ENCODE results near the gene RASSF5.

Gene RASSF5

DNA sequence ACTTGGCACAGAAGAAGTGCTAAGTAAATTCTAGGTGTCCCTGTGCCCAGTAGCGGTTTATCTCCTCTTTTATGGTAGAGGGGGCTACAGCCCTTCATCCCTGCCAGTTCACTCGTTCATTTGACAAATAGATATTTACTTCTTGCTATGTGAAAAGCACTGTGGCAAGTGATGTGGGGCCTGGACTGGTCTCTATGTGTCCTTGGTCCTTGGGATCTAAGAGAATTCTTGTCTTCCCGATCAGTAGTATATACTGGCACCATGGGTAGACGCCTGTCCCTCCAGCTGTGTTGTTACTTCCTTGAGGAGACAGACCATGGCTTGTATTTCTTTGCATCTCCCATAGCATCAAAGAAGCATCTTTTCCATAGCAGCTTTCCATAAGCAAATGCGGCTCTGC is 75.2 kb downstream of the RASSF5 start:
- FAIRE-seq (no peak), DNase-seq (ENCODE audit: insufficient read length, low spot score) (no peak)

GRCh38 chr1:206582971-206583706 is 75.8 kb downstream of the RASSF5 start:
- DNase-seq (ENCODE audit: insufficient read length, low spot score): no peak
- no peak for FAIRE-seq

GRCh38 chr1:206583707-206584648 is 76.6 kb downstream of the RASSF5 start:
- no peak for FAIRE-seq
- peak; percentile 79 for DNase-seq (ENCODE audit: insufficient read length, low spot score)

- no peak for DNase-seq (ENCODE audit: insufficient read length, low spot score)
- FAIRE-seq: no peak
These were observed 77.4 kb downstream of the RASSF5 start for GRCh38 chr1:206584683-206585082.

DNA sequence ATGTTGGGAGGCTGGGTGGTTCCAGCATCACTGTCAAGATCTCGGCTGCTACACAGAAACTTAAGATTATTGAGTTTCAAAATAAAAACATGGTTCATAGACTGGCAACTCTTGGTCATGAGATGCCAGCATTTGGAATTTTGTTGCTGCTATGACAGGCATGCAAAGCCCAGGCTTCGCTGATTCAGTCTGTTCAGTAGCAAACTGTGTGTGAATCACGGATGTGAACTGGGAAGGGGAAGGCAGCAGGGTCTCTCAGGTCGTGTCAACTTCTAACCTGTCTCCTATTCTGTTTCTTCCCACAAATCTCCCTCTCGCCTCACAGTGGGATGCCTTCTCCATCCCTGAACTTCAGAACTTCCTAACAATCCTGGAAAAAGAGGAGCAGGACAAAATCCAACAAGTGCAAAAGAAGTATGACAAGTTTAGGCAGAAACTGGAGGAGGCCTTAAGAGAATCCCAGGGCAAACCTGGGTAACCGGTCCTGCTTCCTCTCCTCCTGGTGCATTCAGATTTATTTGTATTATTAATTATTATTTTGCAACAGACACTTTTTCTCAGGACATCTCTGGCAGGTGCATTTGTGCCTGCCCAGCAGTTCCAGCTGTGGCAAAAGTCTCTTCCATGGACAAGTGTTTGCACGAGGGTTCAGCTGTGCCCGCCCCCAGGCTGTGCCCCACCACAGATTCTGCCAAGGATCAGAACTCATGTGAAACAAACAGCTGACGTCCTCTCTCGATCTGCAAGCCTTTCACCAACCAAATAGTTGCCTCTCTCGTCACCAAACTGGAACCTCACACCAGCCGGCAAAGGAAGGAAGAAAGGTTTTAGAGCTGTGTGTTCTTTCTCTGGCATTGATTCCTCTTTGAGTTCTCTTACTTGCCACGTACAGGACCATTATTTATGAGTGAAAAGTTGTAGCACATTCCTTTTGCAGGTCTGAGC is 79.4 kb downstream of the RASSF5 start:
- DNase-seq (ENCODE audit: insufficient read length, low spot score) (no peak), FAIRE-seq (no peak)

- DNase-seq (ENCODE audit: insufficient read length, low spot score) (no peak), FAIRE-seq (no peak)
These were observed 80.6 kb downstream of the RASSF5 start for GRCh38 chr1:206587904-206588303.

- DNase-seq (ENCODE audit: insufficient read length, low spot score) (no peak), FAIRE-seq (no peak)
These were observed 81.2 kb downstream of the RASSF5 start for GRCh38 chr1:206588492-206588891.

GRCh38 chr1:206589206-206589605 is 81.9 kb downstream of the RASSF5 start:
- FAIRE-seq: no peak

GRCh38 chr1:206590025-206590758 is 82.9 kb downstream of the RASSF5 start:
- DNase-seq (ENCODE audit: insufficient read length, low spot score) (peak; percentile 41), FAIRE-seq (peak; percentile 20)

More at GRCh38 chr1:206589206-206589605, 81.9 kb downstream of the RASSF5 start:
- DNase-seq (ENCODE audit: insufficient read length, low spot score): peak; percentile 87

GRCh38 chr1:206591226-206591625 is 83.9 kb downstream of the RASSF5 start:
- no peak for DNase-seq (ENCODE audit: insufficient read length, low spot score)
- no peak for FAIRE-seq

GRCh38 chr1:206591696-206592095 is 84.4 kb downstream of the RASSF5 start:
- DNase-seq (ENCODE audit: insufficient read length, low spot score) (no peak), FAIRE-seq (no peak)

- no peak for FAIRE-seq
- DNase-seq (ENCODE audit: insufficient read length, low spot score): no peak
These were observed 86.1 kb downstream of the RASSF5 start for GRCh38 chr1:206593351-206593925.

GRCh38 chr1:206595581-206596318 is 88.4 kb downstream of the RASSF5 start:
- FAIRE-seq: no peak
- DNase-seq (ENCODE audit: insufficient read length, low spot score): no peak

DNA sequence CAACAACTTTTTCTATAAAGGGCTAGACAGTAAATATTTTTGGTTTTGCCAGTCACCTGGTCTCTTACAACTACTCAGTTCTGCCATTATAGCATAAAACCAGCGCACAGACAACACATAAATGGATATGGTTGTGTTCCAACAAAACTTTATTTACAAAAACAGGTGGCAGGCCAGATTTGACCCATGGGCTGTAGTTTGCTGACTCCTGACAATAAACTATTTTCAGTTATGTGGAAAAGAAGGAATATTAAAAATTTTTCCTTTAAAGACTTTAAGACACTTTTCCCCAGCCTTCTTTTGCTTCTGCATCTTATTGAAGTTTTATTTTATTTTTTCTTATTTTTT is 89.0 kb downstream of the RASSF5 start:
- no peak for FAIRE-seq

DNA sequence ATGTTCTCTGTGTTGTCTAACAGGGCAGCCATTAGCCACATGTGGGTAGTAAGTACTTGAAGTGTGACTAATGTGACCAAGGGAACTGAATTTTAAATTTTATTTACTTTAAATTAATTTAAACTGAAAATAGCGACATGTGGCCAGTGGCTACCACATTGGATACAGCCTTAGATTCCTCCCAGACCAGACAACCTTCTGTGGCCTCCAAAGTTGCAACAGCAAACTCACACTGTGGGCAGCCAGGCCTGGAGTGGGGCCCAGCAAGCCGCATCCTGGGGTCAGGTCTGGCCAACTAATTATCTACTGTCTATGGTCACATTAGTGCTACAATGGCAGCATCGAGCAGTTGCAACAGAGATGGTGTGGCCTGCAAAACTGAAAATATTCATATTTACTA is 93.2 kb downstream of the RASSF5 start:
- no peak for FAIRE-seq
- no peak for DNase-seq (ENCODE audit: insufficient read length, low spot score)

More for the DNA sequence above, 89.0 kb downstream of the RASSF5 start:
- DNase-seq (ENCODE audit: insufficient read length, low spot score): no peak

GRCh38 chr1:206604861-206605260 is 97.5 kb downstream of the RASSF5 start:
- no peak for FAIRE-seq
- no peak for DNase-seq (ENCODE audit: insufficient read length, low spot score)

- FAIRE-seq: no peak
- DNase-seq (ENCODE audit: insufficient read length, low spot score): no peak
These were observed 99.5 kb downstream of the RASSF5 start for GRCh38 chr1:206606867-206607266.

DNA sequence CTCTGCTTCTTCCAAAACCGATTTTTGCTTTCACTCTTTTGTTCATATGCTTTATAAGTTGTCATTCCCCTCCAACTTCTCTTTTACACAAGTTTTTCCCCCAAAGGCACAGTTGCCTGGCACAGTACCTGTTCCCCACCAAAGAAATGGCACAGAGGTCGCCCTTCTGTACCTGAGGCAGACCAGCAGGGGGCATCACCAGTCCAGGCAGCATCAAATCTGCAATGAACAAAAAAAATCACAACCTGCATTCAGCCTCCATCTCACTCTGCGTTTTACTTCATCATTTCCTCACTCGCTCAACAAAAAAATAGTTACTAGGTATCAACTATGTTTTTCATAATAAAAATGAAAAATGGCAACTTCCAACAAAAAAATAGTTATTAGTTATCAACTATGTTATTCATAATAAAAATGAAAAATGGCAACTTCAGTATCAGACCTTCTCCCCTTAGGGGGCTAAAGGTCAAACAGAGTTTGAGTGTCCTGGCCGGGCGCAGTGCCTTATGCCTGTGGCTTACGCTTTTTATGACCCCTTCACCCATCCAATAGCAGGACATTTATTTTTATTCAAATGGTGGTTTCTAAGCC is 100.9 kb downstream of the RASSF5 start:
- FAIRE-seq (no peak), DNase-seq (ENCODE audit: insufficient read length, low spot score) (no peak)
